Panc1 (cell line): ENCODE measurements around the gene NAALAD2. TPM values are rescaled to one million over a fixed set of nuclear protein-coding genes. Genes with fewer than 3 reads are reported as not detected.
"Not testable (repeated sequence)": the region's sequence is repeated elsewhere in the genome, so short reads cannot be mapped to it uniquely, and the experiment has no call there.

Experiments
- ATAC-seq: fragments of 200-7000 bp; cut with Tn5 transposase; 2 replicates; pipeline ENCODE4 v1.9.1; 2020; ENCODE audit warnings: mild to moderate bottlenecking, moderate library complexity
- BruUV-seq: library from RNA; stranded (reverse); fragments of 400-500 nt; replicated peaks from 2 replicates; lab custom pipeline; 2021; lab: Mats Ljungman, UMichigan
- CTCF ChIA-PET: fragments of 300-600 bp; sonication (Branson Sonifier 250); formaldehyde crosslinking; loops from one replicate; lab custom pipeline; 2022; ENCODE audit warnings: antibody characterized with exemption; lab: Charles Lee
- POLR2A ChIA-PET: fragments of 300-600 bp; sonication (Branson Sonifier 250); formaldehyde crosslinking; loops from one replicate; lab custom pipeline; 2022; ENCODE audit warnings: antibody characterized with exemption; lab: Charles Lee
- DNase-seq: peaks from one replicate; pipeline ENCODE4 v3.0.0-alpha.2; 2010; ENCODE audit warnings: low read depth, low spot score
- H3K27ac ChIP-seq: 2 replicates; pipeline ENCODE4 v1.5.1; 2011; ENCODE audit warnings: mild to moderate bottlenecking, low read length, inconsistent platforms
- H3K27me3 ChIP-seq: fragments of 200-500 bp; sonication (Bioruptor generic); 2 replicates; pipeline ENCODE4 v1.6.0; 2014; ENCODE audit warnings: low read length, inconsistent platforms; ENCODE audit not compliant: control insufficient read depth, insufficient read depth
- H3K36me3 ChIP-seq: fragments of 200-500 bp; sonication (Bioruptor generic); 2 replicates; pipeline ENCODE4 v1.5.1; 2014; ENCODE audit warnings: inconsistent platforms, mild to moderate bottlenecking, low read length, moderate library complexity; ENCODE audit not compliant: control insufficient read depth, insufficient read depth
- H3K4me1 ChIP-seq: 2 replicates; pipeline ENCODE4 v1.5.1; 2011; ENCODE audit warnings: inconsistent platforms, mild to moderate bottlenecking, low read length, moderate library complexity; ENCODE audit not compliant: control insufficient read depth, insufficient read depth
- H3K4me3 ChIP-seq, 2 experiments: 2 replicates each; pipeline ENCODE4 v1.5.1; 2011 to 2012; ENCODE audit warnings: low read depth in 2 of 2, low read length in 2 of 2, mild to moderate bottlenecking in 2 of 2, inconsistent platforms in 1 of 2, moderate library complexity in 1 of 2
- H3K9me3 ChIP-seq: fragments of 200-500 bp; sonication (Bioruptor generic); 2 replicates; pipeline ENCODE4 v1.5.1; 2014; ENCODE audit warnings: low read depth, mild to moderate bottlenecking, inconsistent platforms, low read length, moderate library complexity; ENCODE audit not compliant: control insufficient read depth, insufficient read depth
- POLR2AphosphoS5 ChIP-seq: IDR thresholded peaks from 2 replicates; pipeline ENCODE4 v1.6.1; 2012; ENCODE audit warnings: mild to moderate bottlenecking, low read depth, low read length, moderate library complexity
- SIN3A ChIP-seq: IDR thresholded peaks from 2 replicates; pipeline ENCODE4 v1.6.1; 2012; ENCODE audit warnings: low read depth, mild to moderate bottlenecking, low read length, moderate library complexity, borderline replicate concordance; ENCODE audit not compliant: insufficient read depth
- TCF7L2 ChIP-seq: IDR thresholded peaks from 2 replicates; pipeline ENCODE4 v1.6.1; 2011; ENCODE audit warnings: mild to moderate bottlenecking, low read depth, low read length, inconsistent platforms
- in situ Hi-C: cut with HindIII; loops from 2 replicates; pipeline ENCODE4 v1.10.0; 2016; ENCODE audit warnings: low sequenced_read_pairs, low pct_unique_long_range_greater_than_20kb
- intact Hi-C: fragments of 100-400 bp; cut with micrococcal nuclease; formaldehyde crosslinking; loops from one replicate; pipeline ENCODE4 v1.10.0; 2022; ENCODE audit not compliant: unreplicated experiment
- total RNA-seq: library from RNA; stranded (reverse); gene quantifications from one replicate; pipeline ENCODE4 v1.2.1, GENCODE V29; 2021; ENCODE audit not compliant: unreplicated experiment
- TF ChIP-seq, protein P1 (sequence below): fragments of 450-650 bp; IDR thresholded peaks from 2 replicates; pipeline ENCODE4 v1.5.1; 2017; ENCODE audit warnings: mild to moderate bottlenecking
- TF ChIP-seq, protein P2 (sequence below), 2 experiments: IDR thresholded peaks; 2 replicates each; pipeline ENCODE4 v1.6.1; 2011 to 2012; ENCODE audit warnings: low read depth in 2 of 2, control low read depth in 1 of 2, low read length in 1 of 2, mild to moderate bottlenecking in 1 of 2, moderate library complexity in 1 of 2; ENCODE audit not compliant: insufficient read depth in 1 of 2

The NAALAD2 gene
- total RNA-seq, 1 experiment from 2014 or later: not detected

GRCh38 chr11:90098261-90098660, 36.2 kb upstream of the NAALAD2 start:
- H3K4me1 ChIP-seq, DNase-seq, ATAC-seq, H3K9me3 ChIP-seq, H3K27me3 ChIP-seq, H3K4me3 ChIP-seq, intact Hi-C loops, H3K36me3 ChIP-seq, in situ Hi-C loops, CTCF ChIA-PET, BruUV-seq, H3K27ac ChIP-seq: not testable (repeated sequence)
- TF ChIP-seq, protein P1, sequence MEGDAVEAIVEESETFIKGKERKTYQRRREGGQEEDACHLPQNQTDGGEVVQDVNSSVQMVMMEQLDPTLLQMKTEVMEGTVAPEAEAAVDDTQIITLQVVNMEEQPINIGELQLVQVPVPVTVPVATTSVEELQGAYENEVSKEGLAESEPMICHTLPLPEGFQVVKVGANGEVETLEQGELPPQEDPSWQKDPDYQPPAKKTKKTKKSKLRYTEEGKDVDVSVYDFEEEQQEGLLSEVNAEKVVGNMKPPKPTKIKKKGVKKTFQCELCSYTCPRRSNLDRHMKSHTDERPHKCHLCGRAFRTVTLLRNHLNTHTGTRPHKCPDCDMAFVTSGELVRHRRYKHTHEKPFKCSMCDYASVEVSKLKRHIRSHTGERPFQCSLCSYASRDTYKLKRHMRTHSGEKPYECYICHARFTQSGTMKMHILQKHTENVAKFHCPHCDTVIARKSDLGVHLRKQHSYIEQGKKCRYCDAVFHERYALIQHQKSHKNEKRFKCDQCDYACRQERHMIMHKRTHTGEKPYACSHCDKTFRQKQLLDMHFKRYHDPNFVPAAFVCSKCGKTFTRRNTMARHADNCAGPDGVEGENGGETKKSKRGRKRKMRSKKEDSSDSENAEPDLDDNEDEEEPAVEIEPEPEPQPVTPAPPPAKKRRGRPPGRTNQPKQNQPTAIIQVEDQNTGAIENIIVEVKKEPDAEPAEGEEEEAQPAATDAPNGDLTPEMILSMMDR: peak; percentile 7; the same call in 1 of the 2 replicates
- POLR2A ChIA-PET: interaction anchor here (0.7 kb wide), 1 partner anchor 79 kb away, joined by 3 read pairs; no protein-coding TSS in a partner anchor

DNA sequence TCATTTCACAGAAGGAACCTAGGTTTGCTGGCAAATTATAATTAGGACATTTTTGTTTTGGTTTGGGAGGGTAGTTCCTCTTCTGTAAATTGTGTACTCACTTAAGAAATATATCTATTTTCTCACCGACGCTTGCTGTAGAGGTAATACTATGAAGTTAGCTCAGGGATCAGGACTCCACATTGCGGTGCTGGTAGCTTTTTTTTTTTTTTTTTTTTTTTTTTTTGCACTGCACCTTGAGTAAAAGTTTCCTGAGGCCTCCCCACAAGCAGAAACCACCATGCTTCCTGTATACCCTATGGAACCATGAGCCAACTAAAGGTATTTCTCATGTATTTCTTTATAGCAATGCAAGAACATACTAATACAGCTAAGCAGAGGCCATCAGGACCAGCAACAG, 34.0 kb upstream of the NAALAD2 start:
- no peak for TF ChIP-seq TCF7L2
- TF ChIP-seq SIN3A: no peak
- TF ChIP-seq, protein P1: no peak
- TF ChIP-seq, protein P2, sequence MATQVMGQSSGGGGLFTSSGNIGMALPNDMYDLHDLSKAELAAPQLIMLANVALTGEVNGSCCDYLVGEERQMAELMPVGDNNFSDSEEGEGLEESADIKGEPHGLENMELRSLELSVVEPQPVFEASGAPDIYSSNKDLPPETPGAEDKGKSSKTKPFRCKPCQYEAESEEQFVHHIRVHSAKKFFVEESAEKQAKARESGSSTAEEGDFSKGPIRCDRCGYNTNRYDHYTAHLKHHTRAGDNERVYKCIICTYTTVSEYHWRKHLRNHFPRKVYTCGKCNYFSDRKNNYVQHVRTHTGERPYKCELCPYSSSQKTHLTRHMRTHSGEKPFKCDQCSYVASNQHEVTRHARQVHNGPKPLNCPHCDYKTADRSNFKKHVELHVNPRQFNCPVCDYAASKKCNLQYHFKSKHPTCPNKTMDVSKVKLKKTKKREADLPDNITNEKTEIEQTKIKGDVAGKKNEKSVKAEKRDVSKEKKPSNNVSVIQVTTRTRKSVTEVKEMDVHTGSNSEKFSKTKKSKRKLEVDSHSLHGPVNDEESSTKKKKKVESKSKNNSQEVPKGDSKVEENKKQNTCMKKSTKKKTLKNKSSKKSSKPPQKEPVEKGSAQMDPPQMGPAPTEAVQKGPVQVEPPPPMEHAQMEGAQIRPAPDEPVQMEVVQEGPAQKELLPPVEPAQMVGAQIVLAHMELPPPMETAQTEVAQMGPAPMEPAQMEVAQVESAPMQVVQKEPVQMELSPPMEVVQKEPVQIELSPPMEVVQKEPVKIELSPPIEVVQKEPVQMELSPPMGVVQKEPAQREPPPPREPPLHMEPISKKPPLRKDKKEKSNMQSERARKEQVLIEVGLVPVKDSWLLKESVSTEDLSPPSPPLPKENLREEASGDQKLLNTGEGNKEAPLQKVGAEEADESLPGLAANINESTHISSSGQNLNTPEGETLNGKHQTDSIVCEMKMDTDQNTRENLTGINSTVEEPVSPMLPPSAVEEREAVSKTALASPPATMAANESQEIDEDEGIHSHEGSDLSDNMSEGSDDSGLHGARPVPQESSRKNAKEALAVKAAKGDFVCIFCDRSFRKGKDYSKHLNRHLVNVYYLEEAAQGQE (IDR thresholded peaks at IDR 0.05; ENCODE audit: insufficient read depth in 1 of 2, low read depth in 2 of 2, low read length in 1 of 2): no peak
- TF ChIP-seq POLR2AphosphoS5: no peak
- H3K36me3 ChIP-seq: no peaks in the 10 kb centered on the region
- no peak for DNase-seq
- no peaks in the 10 kb centered on the region for H3K27me3 ChIP-seq
- no peak overlapping the region for H3K4me3 ChIP-seq
- ChIA-PET POLR2A (no interaction called here), CTCF (no interaction called here)
- in situ Hi-C loops: no loop called here
- BruUV-seq: no TSS peak
- no peaks in the 10 kb centered on the region for H3K4me1 ChIP-seq
- no peak overlapping the region for H3K27ac ChIP-seq
- ATAC-seq: no peak
- intact Hi-C loops: no loop called here
- H3K9me3 ChIP-seq: no peaks in the 10 kb centered on the region
